ENCODE data around the gene OR1L8. TPM values are rescaled to one million over a fixed set of nuclear protein-coding genes. Genes with fewer than 3 reads are reported as not detected.
"Not testable (repeated sequence)": the region's sequence is repeated elsewhere in the genome, so short reads cannot be mapped to it uniquely, and the experiment has no call there.

The OR1L8 gene
- total RNA-seq, 6 donors from 2014 or later = 0.17 to 0.76 (median 0.31) TPM; not detected in 3

- WGBS, 2 donors = 97 to 98% methylated on average over 1 of the region's 1 CpG
- ATAC-seq (ENCODE audit: low FRiP score in 2 of 2) (no peak), DNase-seq (no peak)
- H3K4me3 ChIP-seq = no peak overlapping the region
- no peaks in the 10 kb centered on the region for H3K9me3 ChIP-seq
- no peaks in the 10 kb centered on the region for H3K36me3 ChIP-seq
- no peak overlapping the region for H3K27ac ChIP-seq
- no peaks in the 10 kb centered on the region for H3K27me3 ChIP-seq
- H3K4me1 ChIP-seq = no peaks in the 10 kb centered on the region
- TF ChIP-seq POLR2AphosphoS5 (IDR thresholded peaks at IDR 0.05) = no peak
Measured at GRCh38 chr9:122536134-122536533, 47.0 kb downstream of the OR1L8 start.

- not testable (repeated sequence) for ATAC-seq (ENCODE audit: low FRiP score in 2 of 2); H3K4me1 ChIP-seq; DNase-seq; H3K36me3 ChIP-seq; H3K27ac ChIP-seq; H3K4me3 ChIP-seq; H3K9me3 ChIP-seq; H3K27me3 ChIP-seq
- WGBS, 2 donors = 56 to 59% methylated on average over 4 of the region's 4 CpGs
Measured at GRCh38 chr9:122531157-122531556, 52.0 kb downstream of the OR1L8 start.

- 76 to 88% methylated on average over 3 of the region's 3 CpGs for WGBS, 2 donors
- Histone ChIP-seq H3K4me1 (no peaks in the 10 kb centered on the region), H3K27ac (no peak within 1 kb of the TSS), H3K27me3 (no peaks in the 10 kb centered on the region), H3K9me3 (no peaks in the 10 kb centered on the region), H3K36me3 (no peaks in the 10 kb centered on the region), H3K4me3 (no peak within 1 kb of the TSS)
- ATAC-seq (ENCODE audit: low FRiP score in 2 of 2) = no peak
- TF ChIP-seq CTCF (IDR thresholded peaks at IDR 0.05) (no peak), EP300 (IDR thresholded peaks at IDR 0.05) (no peak), POLR2AphosphoS5 (IDR thresholded peaks at IDR 0.05) (no peak), POLR2A (IDR thresholded peaks at IDR 0.05) (no peak)
- DNase-seq = no peak
Measured at GRCh38 chr9:122527193-122527592, 56.0 kb downstream of the OR1L8 start, which contains the start of gene OR1N1. Gene OR1N1 (minus strand): TSS chr9:122527293. CDS start chr9:122527293, 0 bp downstream.

- no peaks in the 10 kb centered on the region for H3K27me3 ChIP-seq
- DNase-seq (no peak), ATAC-seq (ENCODE audit: low FRiP score in 2 of 2) (no peak)
- no peaks in the 10 kb centered on the region for H3K4me1 ChIP-seq
- H3K4me3 ChIP-seq = no peak overlapping the region
- TF ChIP-seq EP300 (IDR thresholded peaks at IDR 0.05) (no peak), CTCF (IDR thresholded peaks at IDR 0.05) (no peak)
- WGBS, 2 donors = 79 to 85% methylated on average over 10 of the region's 10 CpGs
- no peaks in the 10 kb centered on the region for H3K9me3 ChIP-seq
- no peaks in the 10 kb centered on the region for H3K36me3 ChIP-seq
- no peak overlapping the region for H3K27ac ChIP-seq
Measured at GRCh38 chr9:122526602-122527001, 56.6 kb downstream of the OR1L8 start.

GRCh38 chr9:122519376-122519775 is 63.8 kb downstream of the OR1L8 start:
- no peaks in the 10 kb centered on the region for H3K4me1 ChIP-seq
- no peak for TF ChIP-seq EP300 (IDR thresholded peaks at IDR 0.05)
- TF ChIP-seq CTCF (IDR thresholded peaks at IDR 0.05) = no peak
- TF ChIP-seq POLR2AphosphoS5 (IDR thresholded peaks at IDR 0.05) = no peak
- TF ChIP-seq POLR2A (IDR thresholded peaks at IDR 0.05) = no peak
- 92 to 93% methylated on average over 3 of the region's 3 CpGs for WGBS, 2 donors

GRCh38 chr9:122518841-122519240 is 64.3 kb downstream of the OR1L8 start, which contains the start of gene OR1J4:
Gene OR1J4 (plus strand): TSS chr9:122519141. CDS start chr9:122519141, 0 bp downstream.
- no peak within 1 kb of the TSS for H3K27ac ChIP-seq
- no peaks in the 10 kb centered on the region for H3K4me1 ChIP-seq
- no peak for DNase-seq
- H3K36me3 ChIP-seq = no peaks in the 10 kb centered on the region
- WGBS, 2 donors = 63 to 69% methylated on average over 4 of the region's 4 CpGs
- H3K27me3 ChIP-seq = no peaks in the 10 kb centered on the region
- no peaks in the 10 kb centered on the region for H3K9me3 ChIP-seq
- TF ChIP-seq EP300 (IDR thresholded peaks at IDR 0.05) = no peak
- no peak for TF ChIP-seq POLR2AphosphoS5 (IDR thresholded peaks at IDR 0.05)
- TF ChIP-seq POLR2A (IDR thresholded peaks at IDR 0.05) = no peak
- no peak for TF ChIP-seq CTCF (IDR thresholded peaks at IDR 0.05)
- no peak within 1 kb of the TSS for H3K4me3 ChIP-seq
- no peak for ATAC-seq (ENCODE audit: low FRiP score in 2 of 2)

More at GRCh38 chr9:122519376-122519775, 63.8 kb downstream of the OR1L8 start:
- no peak for ATAC-seq (ENCODE audit: low FRiP score in 2 of 2)
- no peak for DNase-seq
- H3K27me3 ChIP-seq = no peaks in the 10 kb centered on the region
- H3K27ac ChIP-seq = no peak overlapping the region
- no peaks in the 10 kb centered on the region for H3K9me3 ChIP-seq
- H3K36me3 ChIP-seq = no peaks in the 10 kb centered on the region
- no peak overlapping the region for H3K4me3 ChIP-seq
